Activated CD4-positive, alpha-beta memory T cell treated with anti-CD3 and anti-CD28 coated beads, Interleukin-2, amount 10 ng/mL, durations not matched to agents 7 days and 5 days (primary cell): ENCODE measurements around the gene MAPK11. TPM values are rescaled to one million over a fixed set of nuclear protein-coding genes. Genes with fewer than 3 reads are reported as not detected.

Experiments
- CTCF ChIA-PET: fragments of 350-600 bp; sonication (Branson Sonifier 250); formaldehyde crosslinking; loops from one replicate; lab custom pipeline; 2021; ENCODE audit warnings: antibody characterized with exemption, inconsistent platforms; lab: Charles Lee
- POLR2A ChIA-PET: fragments of 350-600 bp; sonication (Branson Sonifier 250); formaldehyde crosslinking; loops from one replicate; lab custom pipeline; 2021; ENCODE audit warnings: antibody characterized with exemption; lab: Charles Lee
- DNase-seq: peaks from one replicate; pipeline ENCODE4 v3.0.0-alpha.2; 2020
- H3K27ac Mint-ChIP-seq: one replicate; pipeline ENCODE4 v1.8.0; 2021; ENCODE audit warnings: mild to moderate bottlenecking, mixed read lengths
- H3K27me3 Mint-ChIP-seq: one replicate; pipeline ENCODE4 v1.8.0; 2021; ENCODE audit warnings: mixed read lengths
- H3K36me3 Mint-ChIP-seq: one replicate; pipeline ENCODE4 v1.8.0; 2021; ENCODE audit warnings: low read depth, mixed read lengths
- H3K4me1 Mint-ChIP-seq: one replicate; pipeline ENCODE4 v1.8.0; 2021; ENCODE audit warnings: mixed read lengths
- H3K4me3 Mint-ChIP-seq: one replicate; pipeline ENCODE4 v1.8.0; 2021; ENCODE audit warnings: mild to moderate bottlenecking, mixed read lengths
- H3K9me3 Mint-ChIP-seq: one replicate; pipeline ENCODE4 v1.8.0; 2021; ENCODE audit warnings: mixed read lengths
- total RNA-seq, 2 experiments: library from RNA; stranded (reverse); gene quantifications; one replicate each; pipeline ENCODE4 v1.2.3, GENCODE V29; 2021

The MAPK11 gene
- total RNA-seq, 2 experiments from 2014 or later, result 13.4 to 14.2 TPM

- ChIA-PET CTCF (interaction anchor here (1.0 kb wide), 1 partner anchor 19 kb away, joined by 4 read pairs; no protein-coding TSS in a partner anchor), POLR2A (no interaction called here)
- no peak for DNase-seq
- Mint-ChIP-seq H3K36me3 (no peaks in the 10 kb centered on the region), H3K9me3 (no peaks in the 10 kb centered on the region), H3K4me3 (no peak overlapping the region), H3K4me1 (peaks cover 8% of the 10 kb centered on the region), H3K27ac (no peak overlapping the region), H3K27me3 (peaks cover 12% of the 10 kb centered on the region)
Observed at GRCh38 chr22:50259302-50259701, 10.9 kb downstream of the MAPK11 start.

- POLR2A ChIA-PET, result no interaction called here
- no peak overlapping the region for H3K27ac Mint-ChIP-seq
Observed at GRCh38 chr22:50258361-50259292, 11.6 kb downstream of the MAPK11 start.

GRCh38 chr22:50257451-50258360 is 12.5 kb downstream of the MAPK11 start:
- Mint-ChIP-seq H3K27ac (no peak overlapping the region), H3K27me3 (peaks cover 12% of the 10 kb centered on the region), H3K36me3 (no peaks in the 10 kb centered on the region), H3K9me3 (no peaks in the 10 kb centered on the region), H3K4me3 (no peak overlapping the region), H3K4me1 (peaks cover 8% of the 10 kb centered on the region)
- no peak for DNase-seq
- CTCF ChIA-PET, result no interaction called here
- POLR2A ChIA-PET, result no interaction called here

More at GRCh38 chr22:50258361-50259292, 11.6 kb downstream of the MAPK11 start:
- Mint-ChIP-seq H3K9me3 (no peaks in the 10 kb centered on the region), H3K4me3 (no peak overlapping the region), H3K27me3 (peaks cover 12% of the 10 kb centered on the region), H3K4me1 (peaks cover 8% of the 10 kb centered on the region), H3K36me3 (no peaks in the 10 kb centered on the region)
- no peak for DNase-seq
- CTCF ChIA-PET, result interaction anchor here (1.0 kb wide), 1 partner anchor 18 kb away, joined by 4 read pairs; no protein-coding TSS in a partner anchor

GRCh38 chr22:50257041-50257440 is 13.1 kb downstream of the MAPK11 start:
- no peak for DNase-seq
- H3K9me3 Mint-ChIP-seq, result no peaks in the 10 kb centered on the region
- POLR2A ChIA-PET, result no interaction called here

GRCh38 chr22:50256258-50256862 is 13.8 kb downstream of the MAPK11 start:
- CTCF ChIA-PET, result interaction anchor here (0.8 to 1.7 kb wide), 2 partner anchors 14 to 86 kb away, joined by 3 to 4 read pairs; no protein-coding TSS in a partner anchor

More at GRCh38 chr22:50257041-50257440, 13.1 kb downstream of the MAPK11 start:
- CTCF ChIA-PET, result no interaction called here
- no peak overlapping the region for H3K27ac Mint-ChIP-seq
- H3K27me3 Mint-ChIP-seq, result peaks cover 5% of the 10 kb centered on the region
- H3K36me3 Mint-ChIP-seq, result no peaks in the 10 kb centered on the region
- H3K4me1 Mint-ChIP-seq, result peaks cover 2% of the 10 kb centered on the region
- H3K4me3 Mint-ChIP-seq, result no peak overlapping the region

GRCh38 chr22:50255607-50256006 is 14.6 kb downstream of the MAPK11 start:
- Mint-ChIP-seq H3K27me3 (peaks cover 3% of the 10 kb centered on the region), H3K36me3 (no peaks in the 10 kb centered on the region), H3K4me3 (no peak overlapping the region), H3K9me3 (no peaks in the 10 kb centered on the region), H3K4me1 (peaks cover 4% of the 10 kb centered on the region), H3K27ac (no peak overlapping the region)
- no peak for DNase-seq
- ChIA-PET POLR2A (interaction anchor here (1.0 kb wide), 1 partner anchor 12 kb away, joined by 3 read pairs; no protein-coding TSS in a partner anchor), CTCF (interaction anchor here (0.8 to 1.7 kb wide), 2 partner anchors 14 to 86 kb away, joined by 3 to 4 read pairs; no protein-coding TSS in a partner anchor)

More at GRCh38 chr22:50256258-50256862, 13.8 kb downstream of the MAPK11 start:
- Mint-ChIP-seq H3K4me3 (no peak overlapping the region), H3K27ac (no peak overlapping the region), H3K27me3 (peaks cover 3% of the 10 kb centered on the region), H3K36me3 (no peaks in the 10 kb centered on the region), H3K4me1 (peaks cover 2% of the 10 kb centered on the region), H3K9me3 (no peaks in the 10 kb centered on the region)
- DNase-seq, result no peak
- POLR2A ChIA-PET, result interaction anchor here (1.0 kb wide), 1 partner anchor 13 kb away, joined by 3 read pairs; no protein-coding TSS in a partner anchor

- Mint-ChIP-seq H3K27me3 (peaks cover 3% of the 10 kb centered on the region), H3K36me3 (no peaks in the 10 kb centered on the region), H3K27ac (no peak overlapping the region), H3K9me3 (no peaks in the 10 kb centered on the region), H3K4me1 (peaks cover 9% of the 10 kb centered on the region), H3K4me3 (no peak overlapping the region)
- POLR2A ChIA-PET, result no interaction called here
- no peak for DNase-seq
- CTCF ChIA-PET, result interaction anchor here (1.7 kb wide), 1 partner anchor 87 kb away, joined by 4 read pairs; no protein-coding TSS in a partner anchor
Observed at GRCh38 chr22:50255099-50255498, 15.1 kb downstream of the MAPK11 start.

GRCh38 chr22:50253941-50254340 is 16.2 kb downstream of the MAPK11 start:
- Mint-ChIP-seq H3K4me3 (no peak overlapping the region), H3K9me3 (no peaks in the 10 kb centered on the region), H3K27me3 (peaks cover under 1% of the 10 kb centered on the region), H3K27ac (no peak overlapping the region), H3K4me1 (peaks cover 14% of the 10 kb centered on the region), H3K36me3 (no peaks in the 10 kb centered on the region)
- CTCF ChIA-PET, result no interaction called here
- no peak for DNase-seq
- POLR2A ChIA-PET, result no interaction called here

GRCh38 chr22:50253046-50253915 is 16.9 kb downstream of the MAPK11 start:
- CTCF ChIA-PET, result interaction anchor here (0.9 to 3.4 kb wide), 6 partner anchors 11 to 245 kb away, joined by 3 to 25 read pairs (median 6); no protein-coding TSS in a partner anchor
- H3K36me3 Mint-ChIP-seq, result no peaks in the 10 kb centered on the region
- no peak for DNase-seq
- H3K27me3 Mint-ChIP-seq, result no peaks in the 10 kb centered on the region
- H3K27ac Mint-ChIP-seq, result no peak overlapping the region
- H3K4me1 Mint-ChIP-seq, result peaks cover 14% of the 10 kb centered on the region
- H3K4me3 Mint-ChIP-seq, result no peak overlapping the region
- POLR2A ChIA-PET, result interaction anchor here (3.2 kb wide), 1 partner anchor 8 kb away, joined by 21 read pairs; the partner anchor contains the start of gene MAPK12
- H3K9me3 Mint-ChIP-seq, result no peaks in the 10 kb centered on the region

GRCh38 chr22:50252082-50253045 is 17.8 kb downstream of the MAPK11 start:
- no peak overlapping the region for H3K27ac Mint-ChIP-seq
- peaks cover 6% of the 10 kb centered on the region for H3K36me3 Mint-ChIP-seq
- CTCF ChIA-PET, result interaction anchor here (0.9 to 3.4 kb wide), 11 partner anchors 10 to 273 kb away, joined by 3 to 25 read pairs (median 4); partner anchors contain the start of gene SCO2
- H3K4me3 Mint-ChIP-seq, result peak overlapping the region; percentile 21
- peaks cover 21% of the 10 kb centered on the region for H3K4me1 Mint-ChIP-seq
- POLR2A ChIA-PET, result interaction anchor here (0.8 to 3.2 kb wide), 8 partner anchors 9 to 276 kb away, joined by 3 to 21 read pairs (median 12); partner anchors contain the start of genes MAPK11, MAPK12 and SCO2
- H3K9me3 Mint-ChIP-seq, result no peaks in the 10 kb centered on the region
- H3K27me3 Mint-ChIP-seq, result no peaks in the 10 kb centered on the region
- peak; percentile 77 for DNase-seq
